ENCODE measurements around the gene KRT85. TPM values are rescaled to one million over a fixed set of nuclear protein-coding genes. Genes with fewer than 3 reads are reported as not detected.
"Not testable (repeated sequence)": the region's sequence is repeated elsewhere in the genome, so short reads cannot be mapped to it uniquely, and the experiment has no call there.

Gene KRT85
- polyA plus RNA-seq, 3 donors: not detected

DNA sequence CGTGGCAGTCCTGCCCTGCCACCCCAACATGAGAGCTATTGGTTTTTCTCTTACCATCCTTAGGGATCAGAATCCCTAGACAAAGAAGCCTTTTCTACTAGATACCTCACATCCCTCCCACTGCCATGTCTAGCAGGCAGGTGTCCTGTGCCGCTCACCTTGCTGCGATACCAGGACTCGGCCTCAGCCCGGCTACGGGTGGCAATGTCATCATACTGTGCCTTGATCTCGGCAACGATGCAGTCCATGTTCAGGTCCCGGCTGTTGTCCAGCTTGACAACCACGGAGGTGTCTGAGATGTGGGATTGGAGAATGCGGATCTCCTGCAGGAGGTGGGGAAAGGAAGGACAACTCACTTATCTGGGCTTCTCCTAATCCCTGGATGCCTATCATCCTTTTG, 50.6 kb downstream of the KRT85 start:
- DNase-seq (ENCODE audit: extremely low read depth in 1 of 11, low read depth in 9 of 11, low spot score in 4 of 11): no peak

DNA sequence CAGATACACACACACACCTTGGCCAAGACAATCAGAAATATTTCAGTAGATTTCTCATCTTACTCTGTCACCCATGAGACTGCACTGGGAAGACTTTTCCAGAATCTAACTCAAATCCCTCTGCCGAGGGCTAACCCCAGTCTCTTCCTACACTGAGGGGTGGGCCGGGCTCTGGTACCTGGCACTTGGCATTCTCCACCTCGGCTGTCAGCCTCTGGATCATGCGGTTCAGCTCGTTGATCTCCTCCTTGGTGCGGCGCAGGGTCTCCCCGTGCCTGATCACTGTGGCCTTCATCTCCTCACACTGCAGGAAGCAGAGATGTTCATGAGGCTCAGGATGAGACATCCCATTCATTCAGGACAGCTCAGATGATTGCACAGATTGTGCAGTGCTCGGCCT, 51.0 kb downstream of the KRT85 start:
- DNase-seq (ENCODE audit: extremely low read depth in 1 of 11, low read depth in 9 of 11, low spot score in 4 of 11): no peak

DNA sequence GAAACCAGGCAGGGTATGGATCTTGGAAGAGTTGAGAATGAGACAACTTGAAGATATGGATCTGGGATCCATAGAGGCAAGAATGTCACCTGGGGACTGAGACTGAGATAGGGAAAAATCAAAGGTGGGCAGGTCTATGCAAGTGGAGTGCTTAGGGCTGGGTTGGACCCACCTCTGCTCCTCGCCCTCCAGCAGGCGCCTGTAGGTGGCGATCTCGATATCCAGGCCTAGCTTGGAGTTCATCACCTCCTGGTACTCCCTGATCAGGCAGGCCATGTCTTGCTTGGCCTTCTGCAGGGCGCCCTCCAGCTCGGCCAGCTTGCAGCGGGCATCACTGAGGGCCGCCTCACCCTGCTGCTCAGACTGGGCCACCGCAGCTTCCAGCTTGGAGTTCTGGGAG, 51.6 kb downstream of the KRT85 start:
- not testable (repeated sequence) for DNase-seq (ENCODE audit: extremely low read depth in 1 of 11, low read depth in 9 of 11, low spot score in 4 of 11)

DNA sequence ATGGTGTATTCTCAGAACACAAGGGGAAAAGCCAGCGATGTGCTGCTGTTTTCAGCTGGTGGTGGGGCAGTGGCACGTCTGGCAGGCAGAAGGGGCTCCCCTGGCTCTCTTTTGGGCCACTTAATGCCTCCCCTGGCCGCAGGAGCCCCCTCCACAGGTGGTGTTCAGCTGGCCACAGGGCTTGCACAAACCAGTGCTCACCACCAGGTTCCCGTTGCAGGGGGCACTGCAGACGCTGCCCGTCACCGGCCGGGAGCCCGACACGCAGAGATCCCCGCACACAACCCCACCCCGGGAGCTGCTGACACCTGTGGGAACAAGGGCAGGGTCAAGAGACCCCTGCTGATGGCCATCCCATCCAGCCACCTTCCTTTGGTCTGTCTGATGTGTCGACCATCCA, 52.8 kb downstream of the KRT85 start:
- no peak for DNase-seq (ENCODE audit: extremely low read depth in 1 of 11, low read depth in 9 of 11, low spot score in 4 of 11)

DNA sequence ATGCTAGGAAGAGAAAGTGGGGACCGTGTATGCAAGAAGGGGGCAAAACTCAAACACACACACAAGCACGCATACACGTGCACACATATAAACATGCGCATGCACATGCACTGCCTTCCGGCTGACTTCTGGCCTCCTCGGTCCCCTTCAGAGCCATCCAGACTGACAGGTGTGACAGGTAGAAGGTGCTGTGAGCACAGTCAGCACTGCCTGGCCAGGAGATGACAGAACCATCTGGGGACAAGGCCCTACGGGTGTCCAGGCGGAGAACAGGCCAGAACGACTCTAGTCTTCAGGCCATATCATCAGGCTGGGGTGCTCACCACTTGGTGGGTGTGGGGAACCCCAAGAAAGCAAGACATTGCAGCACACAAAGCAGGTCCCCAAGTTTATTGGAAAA, 53.4 kb downstream of the KRT85 start:
- DNase-seq (ENCODE audit: extremely low read depth in 1 of 11, low read depth in 9 of 11, low spot score in 4 of 11): no peak

DNA sequence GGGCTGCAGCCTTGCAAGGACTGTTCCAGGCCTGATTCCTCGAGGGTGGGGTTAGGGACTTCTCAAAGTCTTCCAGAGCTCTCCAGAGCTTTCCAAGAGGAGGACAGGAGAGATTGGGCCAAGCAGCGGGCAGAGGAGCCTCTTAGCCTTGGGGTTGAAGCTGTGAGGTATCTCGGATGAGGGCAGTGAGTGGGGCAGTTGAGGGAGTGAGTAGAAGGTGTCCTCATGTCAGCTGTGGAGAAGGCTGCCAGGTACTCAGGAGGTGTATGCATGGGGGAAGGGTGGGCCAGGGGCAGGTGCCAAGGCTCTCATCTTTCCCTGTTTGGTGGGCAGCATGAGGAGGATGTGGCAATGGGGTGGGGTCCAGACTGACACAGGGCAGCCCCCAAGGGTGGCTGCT, 53.8 kb downstream of the KRT85 start:
- DNase-seq (ENCODE audit: extremely low read depth in 1 of 11, low read depth in 9 of 11, low spot score in 4 of 11): no peak

DNA sequence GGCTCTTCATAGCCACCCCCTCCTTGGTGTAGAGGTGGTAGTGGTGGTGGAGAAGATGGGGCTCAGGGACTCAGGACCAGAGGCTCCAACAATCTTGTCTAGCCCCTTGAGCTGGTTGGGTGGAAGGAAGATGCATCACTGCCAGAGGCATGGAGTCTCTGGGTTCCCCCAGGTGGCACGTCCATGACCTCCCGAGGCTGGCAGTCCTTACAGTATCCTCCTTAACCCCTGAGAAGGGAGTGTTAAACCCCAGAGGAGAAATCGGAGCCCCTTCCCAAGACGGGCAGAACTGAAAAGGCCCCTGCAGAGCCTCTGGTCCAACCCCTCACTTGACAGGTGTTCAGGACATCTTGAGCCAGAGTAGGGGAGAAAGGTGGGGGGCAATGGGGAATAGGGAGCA, 55.2 kb downstream of the KRT85 start:
- no peak for DNase-seq (ENCODE audit: extremely low read depth in 1 of 11, low read depth in 9 of 11, low spot score in 4 of 11)

DNA sequence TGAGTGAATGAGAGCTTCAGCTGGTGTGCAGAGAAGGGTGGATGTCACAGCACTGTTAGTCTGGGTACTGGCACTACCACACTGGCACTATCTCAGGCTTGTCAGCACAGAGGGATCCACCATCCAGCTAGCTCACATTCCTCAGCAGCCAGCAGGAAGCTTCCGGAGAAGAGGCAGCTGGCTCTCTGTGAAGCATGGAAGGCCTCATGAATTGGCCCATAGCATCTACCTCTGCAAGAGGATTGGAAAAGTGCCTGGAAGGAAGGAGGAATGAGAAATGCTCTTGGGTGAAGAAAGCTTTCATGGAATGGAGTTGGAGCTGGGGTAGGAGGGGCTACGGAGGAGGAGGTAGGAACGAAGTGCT, 56.0 kb downstream of the KRT85 start:
- no peak for DNase-seq (ENCODE audit: extremely low read depth in 1 of 11, low read depth in 9 of 11, low spot score in 4 of 11)

DNA sequence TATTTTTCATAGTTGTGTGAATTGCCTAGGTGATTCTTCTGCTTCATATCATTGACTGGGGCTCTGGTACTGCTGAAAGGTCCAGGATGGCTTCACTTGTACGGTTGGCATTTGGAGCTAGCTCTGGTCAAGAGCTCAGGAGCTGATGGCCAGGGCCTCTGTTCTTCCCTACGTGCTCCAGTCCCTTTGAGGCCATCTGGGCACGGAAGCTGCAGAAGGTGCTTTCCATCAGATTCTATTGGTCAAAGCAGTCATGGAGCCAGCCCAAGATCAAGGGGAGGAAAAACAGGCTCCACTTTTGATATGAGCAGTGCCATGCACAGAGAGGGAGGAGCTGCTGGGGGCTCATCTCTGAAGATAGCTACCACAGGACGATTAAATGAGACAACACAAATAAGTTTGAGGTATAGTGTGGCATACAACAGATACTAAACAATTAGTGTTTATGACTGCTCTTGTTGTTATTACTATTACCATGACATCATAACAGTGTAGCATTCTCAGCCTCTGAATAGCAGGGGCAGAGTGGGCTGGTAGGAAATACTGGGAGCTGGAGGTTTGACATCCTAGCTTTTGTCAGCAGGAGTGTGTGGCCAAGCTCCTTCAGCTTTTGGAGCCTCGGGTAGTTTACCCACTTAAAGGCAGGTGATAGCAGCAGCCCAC, 56.5 kb downstream of the KRT85 start:
- DNase-seq (ENCODE audit: extremely low read depth in 1 of 11, low read depth in 9 of 11, low spot score in 4 of 11): no peak

Other genes with a start within 250 kb of the KRT85 start
- gene KRT80, start 175.5 kb downstream of the KRT85 start, polyA plus RNA-seq (ENCODE audit: insufficient read length in 3 of 3): 1 to 10 TPM in 1 of 3 donors, under 1 TPM in 2; 0.52 to 1.8 (median 0.87) TPM
- 10 to 100 TPM; 37.4 to 64.1 (median 42.0) TPM for gene KRT7, start 134.2 kb downstream of the KRT85 start, polyA plus RNA-seq (ENCODE audit: insufficient read length in 3 of 3)
- gene KRT86, start 92.8 kb downstream of the KRT85 start, polyA plus RNA-seq (ENCODE audit: insufficient read length in 3 of 3): not detected
- gene KRT81, start 75.9 kb downstream of the KRT85 start, polyA plus RNA-seq (ENCODE audit: insufficient read length in 3 of 3): not detected
- gene KRT83, start 46.1 kb downstream of the KRT85 start, polyA plus RNA-seq (ENCODE audit: insufficient read length in 3 of 3): not detected
- not detected for gene KRT84, start 18.2 kb upstream of the KRT85 start, polyA plus RNA-seq (ENCODE audit: insufficient read length in 3 of 3)
- gene KRT82, start 38.9 kb upstream of the KRT85 start, polyA plus RNA-seq (ENCODE audit: insufficient read length in 3 of 3): not detected
- not detected for gene KRT75, start 66.9 kb upstream of the KRT85 start, polyA plus RNA-seq (ENCODE audit: insufficient read length in 3 of 3)
- gene KRT6B, start 84.7 kb upstream of the KRT85 start, polyA plus RNA-seq (ENCODE audit: insufficient read length in 3 of 3): not detected
- not detected for gene KRT6C, start 106.3 kb upstream of the KRT85 start, polyA plus RNA-seq (ENCODE audit: insufficient read length in 3 of 3)
- gene KRT6A, start 125.8 kb upstream of the KRT85 start, polyA plus RNA-seq (ENCODE audit: insufficient read length in 3 of 3): not detected
- under 1 TPM; 0.24 to 0.33 (median 0.27) TPM for gene KRT5, start 152.9 kb upstream of the KRT85 start, polyA plus RNA-seq (ENCODE audit: insufficient read length in 3 of 3)
- gene KRT71, start 185.7 kb upstream of the KRT85 start, polyA plus RNA-seq (ENCODE audit: insufficient read length in 3 of 3): not detected
- gene KRT74, start 206.4 kb upstream of the KRT85 start, polyA plus RNA-seq (ENCODE audit: insufficient read length in 3 of 3): not detected
- under 1 TPM in 1 of 3 donors, not detected in 2; 0.12 TPM for gene KRT72, start 234.0 kb upstream of the KRT85 start, polyA plus RNA-seq (ENCODE audit: insufficient read length in 3 of 3)